ENCODE data around the gene ATP9A. TPM values are rescaled to one million over a fixed set of nuclear protein-coding genes. Genes with fewer than 3 reads are reported as not detected.

Gene ATP9A
- total RNA-seq, 1 experiment from 2014 or later = 16.8 TPM

GRCh38 chr20:51720384-51720783, 47.8 kb downstream of the ATP9A start (continued):
- TF ChIP-seq SRF (IDR thresholded peaks at IDR 0.05; ENCODE audit: low read depth) (no peak), REST (IDR thresholded peaks at IDR 0.05; ENCODE audit: low read depth) (no peak), CEBPB (IDR thresholded peaks at IDR 0.05; ENCODE audit: low read depth) (no peak), TCF7L2 (IDR thresholded peaks at IDR 0.05; ENCODE audit: borderline replicate concordance, extremely low read depth, insufficient read depth, insufficient read length) (no peak)

GRCh38 chr20:51715856-51716185, 52.4 kb downstream of the ATP9A start:
- RAD21 ChIA-PET (ENCODE audit: low non-redundant PET in 1 of 2, low total read pairs in 2 of 2, uncharacterized antibody in 2 of 2, unreplicated experiment in 2 of 2) = no interaction called here
- Histone ChIP-seq H3K4me3 (replicated peaks in 1 of 2; ENCODE audit: low read depth in 1 of 2, low read length in 2 of 2) (no peak overlapping the region), H3K9ac (ENCODE audit: low read length) (no peak overlapping the region)

More at GRCh38 chr20:51715856-51716185, 52.4 kb downstream of the ATP9A start:
- H3K4me1 ChIP-seq (ENCODE audit: control insufficient read depth in 1 of 2, insufficient read depth in 2 of 2, low read length in 2 of 2) = peaks cover 0 to 9% of the 10 kb centered on the region in 2 experiments; a peak in 2 of 4 replicates
- no peak for ATAC-seq
- H3K4me2 ChIP-seq (ENCODE audit: low read length) = no peak overlapping the region
- no peaks in the 10 kb centered on the region for H3K79me2 ChIP-seq (ENCODE audit: insufficient read depth, low read length)
- H2AFZ ChIP-seq (ENCODE audit: low read depth, low read length, poor library complexity, severe bottlenecking) = no peak overlapping the region
- no peak overlapping the region for H3K27ac ChIP-seq (ENCODE audit: low read depth, low read length)
- H3K36me3 ChIP-seq (ENCODE audit: control insufficient read depth in 1 of 2, insufficient read depth in 2 of 2, low read length in 2 of 2) = no peaks in the 10 kb centered on the region
- no peaks in the 10 kb centered on the region for H3K9me2 ChIP-seq (ENCODE audit: insufficient read depth)
- no peaks in the 10 kb centered on the region for H3K27me3 ChIP-seq (ENCODE audit: insufficient read depth, low read length)
- intact Hi-C loops (cut with micrococcal nuclease) = no loop called here
- POLR2A ChIA-PET = no interaction called here
- no peak for TF ChIP-seq EZH2 (IDR thresholded peaks at IDR 0.05)
- no peak for TF ChIP-seq SIN3A (IDR thresholded peaks at IDR 0.05; ENCODE audit: low read depth)
- TF ChIP-seq POLR2A (IDR thresholded peaks at IDR 0.05; ENCODE audit: borderline replicate concordance, extremely low read depth, insufficient read depth, insufficient read length) = no peak
- no peak for TF ChIP-seq ELF1 (IDR thresholded peaks at IDR 0.05; ENCODE audit: borderline replicate concordance, low read depth)
- no peak for TF ChIP-seq JUND (IDR thresholded peaks at IDR 0.05)
- no peak for TF ChIP-seq CEBPB (IDR thresholded peaks at IDR 0.05; ENCODE audit: low read depth)
- TF ChIP-seq ZNF274 (IDR thresholded peaks at IDR 0.05; ENCODE audit: low read depth, low read length) = no peak
- TF ChIP-seq CTCF (IDR thresholded peaks at IDR 0.05 in 2 of 3, conservative IDR thresholded peaks at IDR 0.05 in 1 of 3; ENCODE audit: borderline replicate concordance in 1 of 3, insufficient read depth in 1 of 3, low read depth in 2 of 3, low read length in 2 of 3) = no peak
- TF ChIP-seq POLR2AphosphoS5 (IDR thresholded peaks at IDR 0.05; ENCODE audit: low read depth, low read length) = no peak
- no peak for TF ChIP-seq CBX3 (IDR thresholded peaks at IDR 0.05; ENCODE audit: low read depth)
- TF ChIP-seq EZH2phosphoT487 (IDR thresholded peaks at IDR 0.05; ENCODE audit: borderline replicate concordance) = no peak
- TF ChIP-seq SP1 (IDR thresholded peaks at IDR 0.05; ENCODE audit: low read depth) = no peak
- no peak for TF ChIP-seq ZFX (IDR thresholded peaks at IDR 0.05)
- TF ChIP-seq YY1 (IDR thresholded peaks at IDR 0.05; ENCODE audit: extremely low read depth, insufficient replicate concordance, low read depth, low read length) = no peak
- TF ChIP-seq EGR1 (IDR thresholded peaks at IDR 0.05; ENCODE audit: low read depth) = no peak
- no peak for DNase-seq (ENCODE audit: low read depth, low spot score)
- BruUV-seq (replicated peaks) = no TSS peak
- no peaks in the 10 kb centered on the region for H3K9me3 ChIP-seq (ENCODE audit: control insufficient read depth in 1 of 2, insufficient read depth in 1 of 2, low read depth in 1 of 2, low read length in 2 of 2)
- CTCF ChIA-PET = interaction anchor here (1.0 kb wide), 1 partner anchor 15 kb away, joined by 3 read pairs; no protein-coding TSS in a partner anchor
- no peaks in the 10 kb centered on the region for H4K20me1 ChIP-seq (ENCODE audit: insufficient read depth)

All from HCT116 (cell line).